Activated CD4-positive, alpha-beta T cell treated with anti-CD3 and anti-CD28 coated beads, Interleukin-2, amount 50 U/mL, for 48 hours (primary cell): Measurements from ENCODE around the gene GLRX5.
"Not testable (repeated sequence)": the region's sequence is repeated elsewhere in the genome, so short reads cannot be mapped to it uniquely, and the experiment has no call there.

ENCODE experiments used
- DNase-seq, 2 experiments: peaks; one replicate each; pipeline ENCODE4 v3.0.0-alpha.2; 2020

The GLRX5 gene

DNA sequence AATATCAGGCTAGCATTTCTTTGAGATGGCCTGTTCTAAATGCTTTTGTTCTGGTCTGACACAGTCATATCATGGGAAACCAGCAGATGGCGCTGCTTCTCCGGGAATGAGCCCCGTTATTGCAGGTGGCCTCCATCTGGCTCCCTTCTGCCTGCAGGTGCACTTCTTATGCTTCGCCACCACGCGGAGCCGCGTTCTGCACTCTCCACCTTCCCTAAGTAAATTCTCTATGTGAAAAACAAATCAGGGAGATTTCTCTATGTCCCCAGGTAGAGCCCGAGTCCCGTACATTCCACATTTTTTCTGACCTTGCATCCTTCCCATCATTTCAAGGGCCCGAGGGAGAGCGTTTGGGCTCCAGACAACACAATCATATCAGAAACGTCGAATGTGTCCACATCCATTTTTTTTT lies 26.2 kb downstream of the GLRX5 start:
- DNase-seq, result peak; percentile 94

GRCh38 chr14:95562892-95563685 lies 28.2 kb downstream of the GLRX5 start:
- DNase-seq, result no peak

GRCh38 chr14:95564060-95564459 lies 29.2 kb downstream of the GLRX5 start:
- no peak for DNase-seq

GRCh38 chr14:95569440-95569839 lies 34.6 kb downstream of the GLRX5 start:
- DNase-seq, result no peak

- no peak for DNase-seq
These were observed 38.5 kb downstream of the GLRX5 start for GRCh38 chr14:95573313-95573712.

GRCh38 chr14:95575840-95576473 lies 41.1 kb downstream of the GLRX5 start:
- no peak for DNase-seq

DNA sequence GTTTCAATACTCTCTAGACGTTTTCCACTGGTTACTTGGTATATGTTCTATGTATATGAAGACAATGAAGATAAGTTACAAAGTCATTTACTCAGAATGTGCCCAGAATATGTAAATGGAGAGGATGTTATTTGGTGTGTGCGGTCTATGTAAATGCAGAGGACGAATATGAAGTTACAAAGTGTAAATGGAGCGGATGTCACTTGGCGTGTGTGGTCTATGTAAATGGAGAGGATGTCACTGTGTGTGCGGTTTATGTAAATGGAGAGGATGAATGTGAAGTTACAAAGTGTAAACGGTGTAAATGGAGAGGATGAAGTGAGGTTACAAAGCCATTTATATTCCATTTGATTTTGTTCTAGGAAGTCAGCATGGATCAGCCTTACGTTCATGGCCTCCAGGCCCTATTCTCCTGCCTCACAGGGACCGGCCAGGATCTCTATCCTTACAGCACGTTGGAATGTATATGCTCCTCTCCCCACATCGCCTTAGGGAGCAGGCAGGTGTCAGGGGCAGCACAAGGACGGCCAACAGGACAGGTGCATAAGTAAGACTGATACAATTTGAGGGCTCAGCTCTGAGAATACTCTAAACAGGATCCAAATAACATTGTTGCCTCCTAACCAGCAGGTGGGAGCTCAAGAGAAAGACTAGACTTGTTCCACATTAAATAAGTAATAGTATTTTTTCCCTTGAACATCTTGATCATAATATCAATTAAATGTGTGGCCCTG lies 42.4 kb downstream of the GLRX5 start:
- DNase-seq, result no peak

- no peak for DNase-seq
These were observed 43.0 kb downstream of the GLRX5 start for GRCh38 chr14:95577870-95578269.

DNA sequence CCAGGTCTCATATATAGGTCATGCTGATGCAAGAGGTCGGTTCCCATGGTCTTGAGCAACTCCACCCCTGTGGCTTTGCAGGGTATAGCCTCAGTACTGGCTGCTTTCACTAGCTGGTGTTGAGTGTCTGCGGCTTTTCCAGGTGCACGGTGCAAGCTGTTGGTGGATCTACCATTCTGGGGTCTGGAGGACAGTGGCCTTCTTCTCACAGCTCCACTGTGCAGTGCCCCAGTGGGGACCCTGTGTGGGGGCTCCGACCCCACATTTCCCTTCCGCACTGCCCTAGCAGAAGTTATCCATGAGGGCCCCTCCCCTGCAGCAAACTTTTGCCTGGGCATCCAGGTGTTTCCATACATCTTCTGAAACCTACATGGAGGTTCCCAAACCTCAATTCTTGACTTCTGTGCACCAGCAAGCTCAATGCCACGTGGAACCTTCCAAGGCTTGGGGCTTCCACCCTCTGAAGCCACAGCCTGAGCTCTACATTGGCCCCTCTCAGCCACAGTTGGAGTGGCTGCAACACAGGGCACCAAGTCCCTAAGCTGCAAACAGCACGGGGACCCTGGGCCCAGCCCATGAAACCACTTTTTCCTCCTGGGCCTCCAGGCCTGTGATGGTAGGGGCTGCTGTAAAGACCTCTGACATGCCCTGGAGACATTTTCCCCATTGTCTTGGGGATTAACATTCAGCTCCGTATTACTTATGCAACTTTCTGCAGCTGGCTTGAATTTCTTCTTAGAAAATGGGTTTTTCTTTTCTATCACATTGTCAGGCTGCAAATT lies 49.2 kb downstream of the GLRX5 start:
- DNase-seq, result not testable (repeated sequence)

- DNase-seq, result no peak
These were observed 51.2 kb downstream of the GLRX5 start for GRCh38 chr14:95585953-95586620.

DNA sequence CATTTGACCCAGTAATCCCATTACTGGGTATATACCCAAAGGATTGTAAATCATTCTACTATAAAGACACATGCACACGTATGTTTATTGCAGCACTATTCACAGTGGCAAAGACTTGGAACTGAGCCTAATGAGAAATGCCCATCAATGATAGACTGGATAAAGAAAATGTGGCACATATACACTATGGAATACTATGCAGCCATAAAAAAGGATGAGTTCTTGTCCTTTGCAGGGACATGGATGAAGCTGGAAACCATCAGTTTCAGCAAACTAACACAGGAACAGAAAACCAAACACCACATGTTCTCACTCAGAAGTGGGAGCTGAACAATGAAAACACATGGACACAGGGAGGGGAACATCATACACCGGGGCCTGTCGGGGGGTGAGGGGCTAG lies 56.3 kb downstream of the GLRX5 start:
- DNase-seq, result not testable (repeated sequence)
